H1 (cell line): ENCODE data around the gene NOL12.

ENCODE experiments used
- CTCF ChIP-seq, 3 experiments: IDR thresholded peaks; 1 replicate in 2 of 3; 2 replicates in 1 of 3; pipeline versions ENCODE4 v1.5.1 to v1.6.1; 2011; ENCODE audit warnings: low read length in 3 of 3, mild to moderate bottlenecking in 3 of 3, inconsistent platforms in 2 of 3, low read depth in 1 of 3, moderate library complexity in 1 of 3; ENCODE audit not compliant: insufficient read depth in 1 of 3; ENCODE audit errors: control extremely low read depth in 1 of 3
- JUND ChIP-seq: IDR thresholded peaks from 2 replicates; pipeline ENCODE4 v1.6.1; 2011; ENCODE audit warnings: mild to moderate bottlenecking, improper control_type of control experiment, low read length
- MAX ChIP-seq: IDR thresholded peaks from 2 replicates; pipeline ENCODE4 v1.6.1; 2012; ENCODE audit warnings: inconsistent platforms
- RAD21 ChIP-seq, 2 experiments: IDR thresholded peaks in 1 of 2; conservative IDR thresholded peaks in 1 of 2; 2 replicates each; pipeline ENCODE4 v1.6.1; 2011; ENCODE audit warnings: low read depth in 2 of 2, low read length in 2 of 2, improper control_type of control experiment in 1 of 2, inconsistent platforms in 1 of 2, mild to moderate bottlenecking in 1 of 2, moderate library complexity in 1 of 2
- YY1 ChIP-seq: IDR thresholded peaks from 2 replicates; pipeline ENCODE4 v1.6.1; 2011; ENCODE audit warnings: low read depth, mild to moderate bottlenecking, low read length

DNA sequence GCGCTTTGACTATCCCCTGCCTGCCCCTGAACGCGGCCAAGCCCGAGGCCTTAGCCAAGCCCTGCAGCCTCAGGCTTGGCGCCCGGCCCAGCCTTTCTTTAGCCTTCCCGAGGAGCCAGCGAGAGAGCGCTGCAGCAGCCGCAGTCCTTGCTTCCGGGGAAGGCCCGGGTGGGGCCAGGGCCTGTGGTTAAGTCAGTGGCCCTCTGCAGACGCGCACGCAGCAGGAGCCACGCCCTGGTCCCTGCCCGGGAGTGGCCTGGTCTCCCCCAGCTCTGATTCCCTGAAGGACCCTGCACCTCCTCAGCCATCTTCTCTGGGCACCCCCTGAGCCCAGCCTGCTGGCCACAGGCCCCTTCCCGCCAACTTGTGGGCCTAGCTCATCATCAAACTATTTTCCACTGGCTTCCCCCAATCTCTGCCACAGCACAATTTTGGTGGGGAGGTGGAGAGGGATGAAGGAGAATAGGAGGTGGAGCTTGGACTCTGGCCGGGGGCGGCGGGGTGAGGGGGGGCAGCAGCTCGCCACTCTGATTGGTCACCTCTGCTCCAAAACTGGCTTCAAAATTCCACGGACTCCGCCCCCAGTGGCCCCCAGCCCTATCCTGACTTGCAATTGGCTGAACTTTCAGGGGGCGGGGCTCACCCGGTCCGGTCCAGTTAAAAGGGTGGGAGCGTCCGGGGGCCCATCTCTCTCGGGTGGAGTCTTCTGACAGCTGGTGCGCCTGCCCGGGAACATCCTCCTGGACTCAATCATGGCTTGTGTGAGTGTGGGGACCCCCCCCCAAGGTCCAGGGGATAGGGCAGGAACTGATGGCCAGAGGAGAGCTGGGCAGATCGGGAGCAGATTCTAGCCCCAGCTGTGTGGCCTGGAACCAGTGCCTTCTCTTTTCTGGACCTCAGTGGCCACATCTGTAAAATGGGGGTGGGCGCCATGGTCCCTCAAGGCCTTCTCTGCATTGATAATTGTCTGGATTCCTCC, 10.9 kb upstream of the NOL12 start, which contains the start of gene LGALS1:
- no peak for TF ChIP-seq CTCF (IDR thresholded peaks at IDR 0.05; ENCODE audit: control extremely low read depth in 1 of 3, insufficient read depth in 1 of 3, low read depth in 1 of 3, low read length in 3 of 3)
- no peak for TF ChIP-seq JUND
- no peak for TF ChIP-seq RAD21 (IDR thresholded peaks at IDR 0.05 in 1 of 2, conservative IDR thresholded peaks at IDR 0.05 in 1 of 2; ENCODE audit: low read depth in 2 of 2, low read length in 2 of 2)
- no peak for TF ChIP-seq MAX
- no peak for TF ChIP-seq YY1
